K562 (cell line): ENCODE data around the gene INTS2. TPM values are rescaled to one million over a fixed set of nuclear protein-coding genes. Genes with fewer than 3 reads are reported as not detected.
A peak's percentile ranks its signal among the peaks of the same experiment; 100 is the strongest.

Source experiments
- AFF1 ChIP-seq, 2 experiments: fragments of 450-650 bp; IDR thresholded peaks; 2 replicates each; pipeline ENCODE4 v1.6.1; 2018; ENCODE audit warnings: mild to moderate bottlenecking in 2 of 2, low read depth in 1 of 2; ENCODE audit not compliant: partially characterized antibody in 2 of 2
- ARID4B ChIP-seq: sonication (generic); formaldehyde crosslinking; IDR thresholded peaks from 2 replicates; pipeline ENCODE4 v1.8.0; 2022; ENCODE audit warnings: mild to moderate bottlenecking, missing genetic modification reagents
- BRD9 ChIP-seq: fragments of 450-650 bp; IDR thresholded peaks from 2 replicates; pipeline ENCODE4 v1.6.1; 2018; ENCODE audit warnings: low read depth; ENCODE audit not compliant: partially characterized antibody
- SMC3 ChIP-seq: conservative IDR thresholded peaks from 2 replicates; pipeline ENCODE4 v1.6.1; 2011; ENCODE audit warnings: low read depth, low read length, improper control_type of control experiment; ENCODE audit not compliant: insufficient read depth
- SRSF3 ChIP-seq: fragments of 200-400 bp; formaldehyde crosslinking; IDR thresholded peaks from 2 replicates; pipeline ENCODE4 v1.6.1; 2016; ENCODE audit warnings: mild to moderate bottlenecking, low read length, moderate library complexity; ENCODE audit not compliant: insufficient read depth
- TAF1 ChIP-seq: IDR thresholded peaks from 2 replicates; pipeline ENCODE4 v1.6.1; 2011; ENCODE audit warnings: mild to moderate bottlenecking, low read length, moderate library complexity; ENCODE audit not compliant: insufficient read depth, control insufficient read depth, severe bottlenecking; ENCODE audit errors: extremely low read depth
- U2AF2 ChIP-seq: fragments of 200-400 bp; formaldehyde crosslinking; optimal IDR thresholded peaks from 2 replicates; pipeline ENCODE3; 2017; ENCODE audit warnings: low read depth, mild to moderate bottlenecking, low read length
- XRCC5 ChIP-seq: fragments of 200-400 bp; formaldehyde crosslinking; IDR thresholded peaks from 2 replicates; pipeline ENCODE4 v1.6.1; 2017; ENCODE audit warnings: low read depth, mild to moderate bottlenecking, low read length
- ZBTB8A ChIP-seq: fragments of 450-650 bp; IDR thresholded peaks from 2 replicates; pipeline ENCODE4 v1.6.1; 2018; ENCODE audit warnings: mild to moderate bottlenecking, moderate library complexity; ENCODE audit not compliant: partially characterized antibody
- ZC3H8 ChIP-seq: fragments of 450-650 bp; IDR thresholded peaks from 2 replicates; pipeline ENCODE4 v1.6.1; 2017
- ZNF354B ChIP-seq: fragments of 250-450 bp; sonication (Bioruptor Pico); IDR thresholded peaks from 2 replicates; pipeline ENCODE4 v1.4.0; 2020
- polyA plus RNA-seq, 8 experiments: library from polyadenylated mRNA; depleted of rRNA in 4 of 8; stranded (reverse) in 5 of 8; unstranded in 3 of 8; fragments of >200 nt; fragmentation: Nextera tagmentation in 2 of 8; fragmentation: Illumina TruSeq in 1 of 8; extraction: Ambion mirVana in 2 of 8; extraction: Trizol in 1 of 8; gene quantifications; 2 replicates each; pipeline versions ENCODE4 v1.2.1 to v1.2.3, GENCODE V29; 2011 to 2014; ENCODE audit warnings: inconsistent platforms in 1 of 8, missing spikeins in 1 of 8
- total RNA-seq, 7 experiments: library from RNA; depleted of rRNA in 6 of 7; stranded (reverse); fragments of >200 nt in 6 of 7; fragmentation: Illumina TruSeq in 2 of 7; extraction: Trizol in 2 of 7; gene quantifications; 2 replicates each; pipeline versions ENCODE4 v1.2.1 to v1.2.3, GENCODE V29; 2011 to 2021; ENCODE audit warnings: low replicate concordance in 1 of 7
- TF ChIP-seq, protein P1 (sequence below): fragments of 450-650 bp; conservative IDR thresholded peaks from 2 replicates; pipeline ENCODE4 v1.6.1; 2016; ENCODE audit warnings: missing genetic modification characterization, low read depth, mild to moderate bottlenecking, control low read depth, missing compliant biosample characterization
- TF ChIP-seq, protein P2 (sequence below): fragments of 450-650 bp; formaldehyde crosslinking; conservative IDR thresholded peaks from 2 replicates; pipeline ENCODE4 v1.4.0; 2022; ENCODE audit warnings: mild to moderate bottlenecking, missing genetic modification characterization

INTS2 gene
- total and polyA plus RNA-seq, 9 of the 15 experiments (the other 6 are each of a cell fraction or from before 2014, with no cell fraction given): 4.8 to 24.7 (median 12.8) TPM

DNA sequence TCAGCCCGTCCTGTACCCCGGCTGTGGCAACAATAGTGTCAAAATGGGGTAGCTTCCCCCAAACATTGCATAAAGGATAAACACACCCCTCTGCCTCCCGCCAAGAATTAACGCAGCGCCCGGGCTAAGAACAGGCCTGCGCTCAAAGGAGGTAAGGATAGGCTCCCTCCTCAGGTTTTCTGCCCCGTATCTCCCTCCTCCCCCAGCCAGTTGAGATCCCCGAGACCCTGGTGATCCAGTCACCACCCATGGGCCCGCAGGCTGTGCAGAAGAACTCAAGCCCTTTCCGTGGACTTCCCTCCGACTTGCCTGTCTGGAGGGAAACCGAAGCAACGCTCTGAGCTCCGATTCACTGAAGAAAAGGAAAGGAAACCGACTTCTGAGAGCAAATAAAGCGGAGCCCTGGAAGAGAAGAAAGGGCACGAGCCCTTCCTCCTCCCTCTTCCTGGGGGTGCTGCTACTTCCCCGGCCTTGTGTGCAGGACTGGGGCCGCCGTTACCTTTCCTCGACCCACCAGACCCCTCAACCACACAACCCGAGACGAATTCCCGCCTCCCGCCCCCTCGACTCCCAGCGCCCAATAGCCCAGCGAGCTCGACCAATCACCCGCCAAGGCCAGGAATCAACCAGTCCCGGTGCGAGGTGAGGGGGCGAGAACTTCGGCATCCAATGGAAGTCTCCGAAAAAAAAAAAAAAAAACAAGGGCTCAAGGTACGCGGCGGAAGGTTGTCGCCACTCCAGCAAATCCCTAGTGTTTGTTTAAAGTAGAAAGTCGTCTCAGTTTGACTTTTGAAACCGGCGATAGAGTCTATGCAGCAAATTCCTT is 64.6 kb downstream of the INTS2 start, which contains the start of gene BRIP1 (continued):
- TF ChIP-seq, protein P1, sequence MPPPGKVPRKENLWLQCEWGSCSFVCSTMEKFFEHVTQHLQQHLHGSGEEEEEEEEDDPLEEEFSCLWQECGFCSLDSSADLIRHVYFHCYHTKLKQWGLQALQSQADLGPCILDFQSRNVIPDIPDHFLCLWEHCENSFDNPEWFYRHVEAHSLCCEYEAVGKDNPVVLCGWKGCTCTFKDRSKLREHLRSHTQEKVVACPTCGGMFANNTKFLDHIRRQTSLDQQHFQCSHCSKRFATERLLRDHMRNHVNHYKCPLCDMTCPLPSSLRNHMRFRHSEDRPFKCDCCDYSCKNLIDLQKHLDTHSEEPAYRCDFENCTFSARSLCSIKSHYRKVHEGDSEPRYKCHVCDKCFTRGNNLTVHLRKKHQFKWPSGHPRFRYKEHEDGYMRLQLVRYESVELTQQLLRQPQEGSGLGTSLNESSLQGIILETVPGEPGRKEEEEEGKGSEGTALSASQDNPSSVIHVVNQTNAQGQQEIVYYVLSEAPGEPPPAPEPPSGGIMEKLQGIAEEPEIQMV (tag): no peak
- TF ChIP-seq BRD9 (no peak), SRSF3 (no peak), XRCC5 (no peak), TAF1 (peak; percentile 85), ZC3H8 (no peak), SMC3 (no peak), ARID4B (no peak), U2AF2 (no peak), AFF1 (IDR thresholded peaks at IDR 0.05; ENCODE audit: low read depth in 1 of 2, partially characterized antibody in 2 of 2) (peak in 1 of 2 experiments; percentile 17), ZNF354B (CRISPR knock-in tag) (no peak), ZBTB8A (no peak)
- TF ChIP-seq, protein P2, sequence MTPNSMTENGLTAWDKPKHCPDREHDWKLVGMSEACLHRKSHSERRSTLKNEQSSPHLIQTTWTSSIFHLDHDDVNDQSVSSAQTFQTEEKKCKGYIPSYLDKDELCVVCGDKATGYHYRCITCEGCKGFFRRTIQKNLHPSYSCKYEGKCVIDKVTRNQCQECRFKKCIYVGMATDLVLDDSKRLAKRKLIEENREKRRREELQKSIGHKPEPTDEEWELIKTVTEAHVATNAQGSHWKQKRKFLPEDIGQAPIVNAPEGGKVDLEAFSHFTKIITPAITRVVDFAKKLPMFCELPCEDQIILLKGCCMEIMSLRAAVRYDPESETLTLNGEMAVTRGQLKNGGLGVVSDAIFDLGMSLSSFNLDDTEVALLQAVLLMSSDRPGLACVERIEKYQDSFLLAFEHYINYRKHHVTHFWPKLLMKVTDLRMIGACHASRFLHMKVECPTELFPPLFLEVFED (CRISPR knock-in tag): no peak
